ENCODE measurements around the gene OR2AJ1.

GRCh38 chr1:247962911-247963588, 38.4 kb downstream of the OR2AJ1 start:
- TF ChIP-seq CTCF (IDR thresholded peaks at IDR 0.05; ENCODE audit: low read depth, low read length) (no peak), POLR2A (IDR thresholded peaks at IDR 0.05; ENCODE audit: extremely low read depth, insufficient read length) (no peak)

All from NB4 (cell line).